GM12878 (cell line): ENCODE measurements around the gene F13A1. TPM values are rescaled to one million over a fixed set of nuclear protein-coding genes. Genes with fewer than 3 reads are reported as not detected.

ENCODE experiments used
- ATAC-seq: fragments of 200-7000 bp; cut with Tn5 transposase; 3 replicates; pipeline ENCODE4 v1.9.1; 2020; ENCODE audit warnings: mild to moderate bottlenecking, moderate library complexity
- BruUV-seq: library from RNA; stranded (reverse); fragments of 400-500 nt; replicated peaks from 2 replicates; lab custom pipeline; 2021; lab: Mats Ljungman, UMichigan
- CTCF ChIA-PET: fragments of 300-600 bp; sonication (Branson Sonifier 250); formaldehyde crosslinking; extraction: SDS; loops from one replicate; lab custom pipeline; 2021; ENCODE audit warnings: inconsistent platforms; lab: Yijun Ruan, JAX
- POLR2A ChIA-PET: fragments of 350-600 bp; formaldehyde crosslinking; extraction: SDS; loops from one replicate; lab custom pipeline; 2021; ENCODE audit warnings: inconsistent platforms; lab: Charles Lee
- RAD21 ChIA-PET: fragments of 300-600 bp; sonication (Branson Sonifier 250); formaldehyde crosslinking; loops from one replicate; lab custom pipeline; 2023; ENCODE audit warnings: antibody characterized with exemption; ENCODE audit not compliant: unreplicated experiment; lab: Charles Lee
- SMC1A ChIA-PET: fragments of 300-600 bp; sonication (Branson Sonifier 250); formaldehyde crosslinking; loops from one replicate; lab custom pipeline; 2023; ENCODE audit not compliant: unreplicated experiment, uncharacterized antibody; lab: Charles Lee
- DNase-seq: peaks from one replicate; pipeline ENCODE4 v3.0.0-alpha.2; 2011; ENCODE audit warnings: low read depth, low spot score
- FAIRE-seq: peaks from 3 replicates; lab custom pipeline; 2011; peaks lifted over from hg19 to GRCh38; lab: Jason Lieb, UNC
- H2AFZ ChIP-seq: 2 replicates; pipeline ENCODE4 v1.6.0; 2011; ENCODE audit warnings: low read depth, low read length, control low read depth; ENCODE audit not compliant: control insufficient read depth
- H3K27ac ChIP-seq: 2 replicates; pipeline ENCODE4 v1.5.1; 2011; ENCODE audit warnings: control low read depth; ENCODE audit not compliant: control insufficient read depth, insufficient read depth
- H3K27me3 ChIP-seq, 2 experiments: replicated peaks in 1 of 2; 2 replicates each; pipeline versions ENCODE4 v1.6.0 to v1.6.1; 2011; ENCODE audit warnings: low read length in 1 of 2; ENCODE audit not compliant: control insufficient read depth in 2 of 2, insufficient read depth in 2 of 2
- H3K36me3 ChIP-seq, 2 experiments: 2 replicates each; pipeline ENCODE4 v1.5.1; 2011; ENCODE audit warnings: low read length in 1 of 2; ENCODE audit not compliant: control insufficient read depth in 2 of 2, insufficient read depth in 2 of 2
- H3K4me1 ChIP-seq: 2 replicates; pipeline ENCODE4 v1.6.1; 2011; ENCODE audit warnings: mild to moderate bottlenecking, low read length, moderate library complexity, mixed read lengths; ENCODE audit not compliant: control insufficient read depth, insufficient read depth
- H3K4me2 ChIP-seq: 2 replicates; pipeline ENCODE4 v1.6.0; 2011; ENCODE audit warnings: control low read depth; ENCODE audit not compliant: control insufficient read depth, insufficient read depth
- H3K4me3 ChIP-seq: fragments of 200-600 bp; sonication (generic); 2 replicates; pipeline ENCODE4 v1.5.1; 2016
- H3K79me2 ChIP-seq: 2 replicates; pipeline ENCODE4 v1.6.0; 2011; ENCODE audit warnings: low read length; ENCODE audit not compliant: control insufficient read depth, insufficient read depth
- H3K9ac ChIP-seq: 2 replicates; pipeline ENCODE4 v1.8.0; 2011; ENCODE audit warnings: low read length, control low read depth, mixed read lengths; ENCODE audit not compliant: control insufficient read depth, insufficient read depth
- H3K9me3 ChIP-seq: replicated peaks from 3 replicates; pipeline ENCODE4 v1.5.1; 2011; ENCODE audit warnings: mild to moderate bottlenecking, low read length; ENCODE audit not compliant: control insufficient read depth, insufficient read depth
- H4K20me1 ChIP-seq: 2 replicates; pipeline ENCODE4 v1.6.0; 2011; ENCODE audit not compliant: control insufficient read depth, insufficient read depth
- BACH1 ChIP-seq: fragments of 450-650 bp; IDR thresholded peaks from 2 replicates; pipeline ENCODE4 v1.6.1; 2017; ENCODE audit warnings: mild to moderate bottlenecking, borderline replicate concordance
- BRCA1 ChIP-seq: IDR thresholded peaks from 2 replicates; pipeline ENCODE4 v1.6.1; 2011; ENCODE audit warnings: low read depth, low read length, improper control_type of control experiment
- CREM ChIP-seq: IDR thresholded peaks from 2 replicates; pipeline ENCODE4 v1.6.1; 2014; ENCODE audit warnings: antibody characterized with exemption, low read depth
- FOXK2 ChIP-seq: fragments of 450-650 bp; IDR thresholded peaks from 2 replicates; pipeline ENCODE4 v1.6.1; 2017; ENCODE audit warnings: mild to moderate bottlenecking, moderate library complexity
- GATAD2B ChIP-seq: fragments of 450-650 bp; conservative IDR thresholded peaks from 2 replicates; pipeline ENCODE4 v1.6.1; 2017; ENCODE audit warnings: low read depth, mild to moderate bottlenecking, moderate library complexity
- NR2C1 ChIP-seq: fragments of 450-650 bp; IDR thresholded peaks from 2 replicates; pipeline ENCODE4 v1.6.1; 2017; ENCODE audit warnings: antibody characterized with exemption, mild to moderate bottlenecking, moderate library complexity
- RBBP5 ChIP-seq: fragments of 200-600 bp; sonication (generic); conservative IDR thresholded peaks from 2 replicates; pipeline ENCODE4 v1.6.1; 2016
- SMARCA5 ChIP-seq: fragments of 450-650 bp; IDR thresholded peaks from 2 replicates; pipeline ENCODE4 v1.6.1; 2017; ENCODE audit warnings: mild to moderate bottlenecking
- SUZ12 ChIP-seq: fragments of 200-600 bp; sonication (generic); IDR thresholded peaks from one replicate; pipeline ENCODE4 v1.6.1; 2018; ENCODE audit warnings: antibody characterized with exemption, mild to moderate bottlenecking; ENCODE audit not compliant: unreplicated experiment
- TAF1 ChIP-seq: IDR thresholded peaks from 2 replicates; pipeline ENCODE4 v1.6.1; 2011; ENCODE audit warnings: mild to moderate bottlenecking, low read depth, low read length, borderline replicate concordance
- TCF12 ChIP-seq: IDR thresholded peaks from 2 replicates; pipeline ENCODE4 v1.6.1; 2011; ENCODE audit warnings: low read depth, mild to moderate bottlenecking, low read length
- WGBS: methylation state at CpG from one replicate; pipeline ENCODE4 v1.1.6; 2016; ENCODE audit warnings: low lambda C conversion rate; ENCODE audit not compliant: insufficient replicate concordance, insufficient coverage; ENCODE audit errors: missing lambda C conversion rate; 5-methylcytosine and 5-hydroxymethylcytosine counted together
- in situ Hi-C: fragments of 300-500 bp; cut with MboI; formaldehyde crosslinking; loops from 9 replicates; pipeline ENCODE4 v1.14.3; 2018; ENCODE audit warnings: mixed read lengths
- intact Hi-C: fragments of 100-400 bp; cut with micrococcal nuclease; formaldehyde crosslinking; loops from one replicate; pipeline ENCODE4 v1.14.2; 2022; ENCODE audit not compliant: unreplicated experiment
- polyA plus RNA-seq, 11 experiments: library from polyadenylated mRNA; depleted of rRNA in 4 of 11; unstranded in 6 of 11; stranded (reverse) in 5 of 11; fragments of >200 nt; fragmentation: Nextera tagmentation in 4 of 11; fragmentation: Illumina TruSeq in 1 of 11; extraction: Ambion mirVana in 4 of 11; extraction: Trizol in 1 of 11; gene quantifications; 1 replicate in 1 of 11; 2 replicates in 10 of 11; pipeline versions ENCODE4 v1.2.1 to v1.2.3, GENCODE V29; 2011 to 2016; ENCODE audit warnings: inconsistent platforms in 2 of 11, missing spikeins in 2 of 11, low read depth in 1 of 11
- total RNA-seq, 4 experiments: library from RNA; depleted of rRNA in 3 of 4; stranded (reverse); fragments of >200 nt in 3 of 4; fragmentation: Illumina TruSeq in 1 of 4; extraction: Trizol in 1 of 4; gene quantifications; 2 replicates each; pipeline versions ENCODE4 v1.2.1 to v1.2.3, GENCODE V29; 2013 to 2021
- TF ChIP-seq, protein P1 (sequence below): fragments of 450-650 bp; IDR thresholded peaks from 2 replicates; pipeline ENCODE4 v1.6.1; 2017; ENCODE audit warnings: mild to moderate bottlenecking, moderate library complexity
- TF ChIP-seq, protein P2 (sequence below): fragments of 450-650 bp; IDR thresholded peaks from 2 replicates; pipeline ENCODE4 v1.6.1; 2016; ENCODE audit warnings: mild to moderate bottlenecking, moderate library complexity, borderline replicate concordance

F13A1 gene
- total and polyA plus RNA-seq, 10 of the 15 experiments (the other 5 are each of a cell fraction or from before 2014, with no cell fraction given) = 0.48 to 1.8 (median 1.0) TPM

DNA sequence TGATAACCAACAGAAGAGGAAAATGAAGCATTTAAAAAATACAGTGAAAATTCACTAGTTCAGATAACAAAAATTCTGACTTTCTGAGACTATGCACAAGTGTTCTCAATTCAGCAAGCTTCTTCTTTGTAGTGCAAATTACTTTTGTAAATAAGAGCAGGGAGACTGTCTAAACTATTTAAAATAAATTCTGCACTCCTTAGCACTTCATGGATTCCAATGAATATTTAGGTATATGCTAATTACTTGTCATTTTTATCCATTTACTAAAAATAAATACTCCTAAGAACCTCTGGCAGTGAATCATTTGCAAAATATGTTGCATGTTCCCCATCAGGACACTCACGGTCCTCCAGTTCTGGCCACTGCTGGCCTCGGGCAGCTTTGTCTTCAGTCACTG, 139.8 kb downstream of the F13A1 start:
- H3K9ac ChIP-seq = no peak overlapping the region
- SMC1A ChIA-PET = no interaction called here
- intact Hi-C loops (no loop called here), in situ Hi-C loops (no loop called here)
- H3K27me3 ChIP-seq = no peaks in the 10 kb centered on the region
- no peak for FAIRE-seq
- H2AFZ ChIP-seq = no peak overlapping the region
- no peak overlapping the region for H3K4me2 ChIP-seq
- no peak overlapping the region for H3K4me3 ChIP-seq
- ATAC-seq = no peak
- no peaks in the 10 kb centered on the region for H3K9me3 ChIP-seq
- POLR2A ChIA-PET = no interaction called here
- no peak overlapping the region for H3K27ac ChIP-seq
- CTCF ChIA-PET = no interaction called here
- TF ChIP-seq TAF1 (no peak), NR2C1 (no peak), BACH1 (no peak), GATAD2B (no peak), SMARCA5 (no peak), SUZ12 (no peak), BRCA1 (no peak), FOXK2 (no peak), RBBP5 (no peak), CREM (no peak), TCF12 (no peak)
- TF ChIP-seq, protein P1, sequence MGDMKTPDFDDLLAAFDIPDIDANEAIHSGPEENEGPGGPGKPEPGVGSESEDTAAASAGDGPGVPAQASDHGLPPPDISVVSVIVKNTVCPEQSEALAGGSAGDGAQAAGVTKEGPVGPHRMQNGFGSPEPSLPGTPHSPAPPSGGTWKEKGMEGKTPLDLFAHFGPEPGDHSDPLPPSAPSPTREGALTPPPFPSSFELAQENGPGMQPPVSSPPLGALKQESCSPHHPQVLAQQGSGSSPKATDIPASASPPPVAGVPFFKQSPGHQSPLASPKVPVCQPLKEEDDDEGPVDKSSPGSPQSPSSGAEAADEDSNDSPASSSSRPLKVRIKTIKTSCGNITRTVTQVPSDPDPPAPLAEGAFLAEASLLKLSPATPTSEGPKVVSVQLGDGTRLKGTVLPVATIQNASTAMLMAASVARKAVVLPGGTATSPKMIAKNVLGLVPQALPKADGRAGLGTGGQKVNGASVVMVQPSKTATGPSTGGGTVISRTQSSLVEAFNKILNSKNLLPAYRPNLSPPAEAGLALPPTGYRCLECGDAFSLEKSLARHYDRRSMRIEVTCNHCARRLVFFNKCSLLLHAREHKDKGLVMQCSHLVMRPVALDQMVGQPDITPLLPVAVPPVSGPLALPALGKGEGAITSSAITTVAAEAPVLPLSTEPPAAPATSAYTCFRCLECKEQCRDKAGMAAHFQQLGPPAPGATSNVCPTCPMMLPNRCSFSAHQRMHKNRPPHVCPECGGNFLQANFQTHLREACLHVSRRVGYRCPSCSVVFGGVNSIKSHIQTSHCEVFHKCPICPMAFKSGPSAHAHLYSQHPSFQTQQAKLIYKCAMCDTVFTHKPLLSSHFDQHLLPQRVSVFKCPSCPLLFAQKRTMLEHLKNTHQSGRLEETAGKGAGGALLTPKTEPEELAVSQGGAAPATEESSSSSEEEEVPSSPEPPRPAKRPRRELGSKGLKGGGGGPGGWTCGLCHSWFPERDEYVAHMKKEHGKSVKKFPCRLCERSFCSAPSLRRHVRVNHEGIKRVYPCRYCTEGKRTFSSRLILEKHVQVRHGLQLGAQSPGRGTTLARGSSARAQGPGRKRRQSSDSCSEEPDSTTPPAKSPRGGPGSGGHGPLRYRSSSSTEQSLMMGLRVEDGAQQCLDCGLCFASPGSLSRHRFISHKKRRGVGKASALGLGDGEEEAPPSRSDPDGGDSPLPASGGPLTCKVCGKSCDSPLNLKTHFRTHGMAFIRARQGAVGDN = no peak
- TF ChIP-seq, protein P2, sequence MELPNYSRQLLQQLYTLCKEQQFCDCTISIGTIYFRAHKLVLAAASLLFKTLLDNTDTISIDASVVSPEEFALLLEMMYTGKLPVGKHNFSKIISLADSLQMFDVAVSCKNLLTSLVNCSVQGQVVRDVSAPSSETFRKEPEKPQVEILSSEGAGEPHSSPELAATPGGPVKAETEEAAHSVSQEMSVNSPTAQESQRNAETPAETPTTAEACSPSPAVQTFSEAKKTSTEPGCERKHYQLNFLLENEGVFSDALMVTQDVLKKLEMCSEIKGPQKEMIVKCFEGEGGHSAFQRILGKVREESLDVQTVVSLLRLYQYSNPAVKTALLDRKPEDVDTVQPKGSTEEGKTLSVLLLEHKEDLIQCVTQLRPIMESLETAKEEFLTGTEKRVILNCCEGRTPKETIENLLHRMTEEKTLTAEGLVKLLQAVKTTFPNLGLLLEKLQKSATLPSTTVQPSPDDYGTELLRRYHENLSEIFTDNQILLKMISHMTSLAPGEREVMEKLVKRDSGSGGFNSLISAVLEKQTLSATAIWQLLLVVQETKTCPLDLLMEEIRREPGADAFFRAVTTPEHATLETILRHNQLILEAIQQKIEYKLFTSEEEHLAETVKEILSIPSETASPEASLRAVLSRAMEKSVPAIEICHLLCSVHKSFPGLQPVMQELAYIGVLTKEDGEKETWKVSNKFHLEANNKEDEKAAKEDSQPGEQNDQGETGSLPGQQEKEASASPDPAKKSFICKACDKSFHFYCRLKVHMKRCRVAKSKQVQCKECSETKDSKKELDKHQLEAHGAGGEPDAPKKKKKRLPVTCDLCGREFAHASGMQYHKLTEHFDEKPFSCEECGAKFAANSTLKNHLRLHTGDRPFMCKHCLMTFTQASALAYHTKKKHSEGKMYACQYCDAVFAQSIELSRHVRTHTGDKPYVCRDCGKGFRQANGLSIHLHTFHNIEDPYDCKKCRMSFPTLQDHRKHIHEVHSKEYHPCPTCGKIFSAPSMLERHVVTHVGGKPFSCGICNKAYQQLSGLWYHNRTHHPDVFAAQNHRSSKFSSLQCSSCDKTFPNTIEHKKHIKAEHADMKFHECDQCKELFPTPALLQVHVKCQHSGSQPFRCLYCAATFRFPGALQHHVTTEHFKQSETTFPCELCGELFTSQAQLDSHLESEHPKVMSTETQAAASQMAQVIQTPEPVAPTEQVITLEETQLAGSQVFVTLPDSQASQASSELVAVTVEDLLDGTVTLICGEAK = no peak
- H3K4me1 ChIP-seq = no peaks in the 10 kb centered on the region
- RAD21 ChIA-PET = no interaction called here
- H3K79me2 ChIP-seq = no peaks in the 10 kb centered on the region
- H3K36me3 ChIP-seq = no peaks in the 10 kb centered on the region
- no peak for DNase-seq
- 8% methylated on average over 2 of the region's 2 CpGs for WGBS
- no TSS peak for BruUV-seq
- no peaks in the 10 kb centered on the region for H4K20me1 ChIP-seq
